ENCODE data around the gene PLIN5.
"Not testable (repeated sequence)": the region's sequence is repeated elsewhere in the genome, so short reads cannot be mapped to it uniquely, and the experiment has no call there.

The PLIN5 gene

DNA sequence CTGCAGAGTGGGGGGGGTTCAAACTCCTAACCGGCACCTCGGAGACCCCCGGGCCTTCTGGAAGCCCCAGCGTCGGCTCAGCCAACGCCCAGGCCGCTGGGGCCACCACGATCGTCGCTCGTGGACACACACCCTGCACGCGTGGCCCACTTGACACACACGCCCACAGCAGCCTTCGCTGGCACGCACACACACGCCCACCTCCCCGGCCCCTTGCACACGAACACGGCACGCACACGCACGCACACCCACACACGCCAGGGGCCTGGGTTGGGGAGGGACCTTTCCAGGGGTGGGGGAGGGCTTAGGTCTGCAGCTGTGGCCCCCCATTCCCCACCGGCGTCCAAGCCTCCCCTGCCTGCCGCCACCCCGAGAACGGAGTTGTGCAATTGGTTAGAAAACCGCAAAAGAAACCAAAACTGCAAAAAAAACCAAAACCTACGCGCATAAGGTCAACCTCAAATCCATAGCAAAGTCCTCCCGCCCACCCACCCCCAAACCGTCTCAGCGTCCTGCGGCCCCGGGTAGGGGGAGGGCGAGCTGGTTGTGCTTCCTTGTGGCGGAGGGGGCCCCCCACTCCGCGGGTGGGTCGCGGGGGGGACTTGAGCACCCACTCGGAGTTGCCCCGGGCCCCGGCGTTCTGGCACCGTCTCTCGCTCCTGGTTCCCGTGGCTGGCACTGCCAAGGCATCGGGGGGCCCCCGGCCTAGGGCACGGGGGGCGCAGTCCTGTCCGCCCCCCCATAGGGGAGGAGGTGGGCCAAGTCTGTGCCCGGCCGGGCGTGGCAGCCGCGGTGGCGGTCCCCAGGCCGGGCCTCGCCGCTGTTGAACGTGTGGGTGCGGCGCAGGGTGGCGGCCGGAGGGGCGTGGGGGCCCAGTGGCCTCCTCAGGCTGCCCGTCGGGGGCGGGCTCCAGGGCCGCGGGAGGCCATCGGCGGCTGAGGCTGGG, 8.1 kb upstream of the PLIN5 start:
- DNase-seq: no peak

DNA sequence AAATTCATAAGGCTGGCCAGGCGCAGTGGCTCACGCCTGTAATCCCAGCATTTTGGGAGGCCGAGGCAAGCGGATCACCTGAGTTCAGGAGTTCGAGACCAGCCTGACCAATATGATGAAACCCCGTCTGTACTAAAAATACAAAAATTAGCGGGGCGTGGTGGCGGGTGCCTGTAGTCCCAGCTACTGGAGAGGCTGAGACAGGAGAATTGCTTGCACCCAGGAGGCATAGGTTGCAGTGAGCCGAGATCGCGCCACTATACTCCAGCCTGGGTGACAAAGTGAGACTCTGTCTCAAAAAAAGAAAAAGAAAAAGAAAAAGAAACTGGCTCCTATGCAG, 6.8 kb upstream of the PLIN5 start:
- not testable (repeated sequence) for DNase-seq

DNA sequence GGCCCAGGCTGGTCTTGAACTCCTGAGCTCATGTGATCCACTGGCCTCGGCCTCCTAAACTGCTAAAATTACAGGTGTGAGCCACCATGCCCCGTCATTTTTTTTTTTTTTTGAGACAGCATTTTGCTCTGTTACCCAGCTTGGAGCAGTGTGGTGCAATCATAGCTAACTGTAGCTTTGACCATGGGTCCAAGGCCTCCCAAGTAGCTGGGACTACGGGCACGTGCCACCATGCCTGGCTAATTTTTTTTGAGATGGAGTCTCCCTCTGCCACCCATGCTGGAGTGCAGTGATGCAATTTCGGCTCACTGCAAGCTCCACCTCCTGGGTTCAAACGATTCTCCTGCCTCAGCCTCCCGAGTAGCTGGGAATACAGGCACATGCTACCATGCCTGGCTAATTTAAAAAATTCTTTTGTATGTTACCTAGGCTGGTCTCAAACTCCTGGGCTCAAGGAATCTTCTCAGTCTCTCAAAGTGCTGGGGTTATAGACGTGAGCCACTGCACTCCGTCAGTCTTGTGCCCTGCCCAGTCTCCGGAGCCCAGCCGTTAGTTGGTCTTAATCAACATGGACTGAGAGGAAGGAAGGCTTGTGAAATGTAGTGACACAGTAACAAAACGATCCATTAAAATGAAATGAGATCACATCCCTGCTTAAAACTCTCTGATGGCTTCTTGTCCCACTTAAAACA, 6.2 kb upstream of the PLIN5 start:
- no peak for DNase-seq

DNA sequence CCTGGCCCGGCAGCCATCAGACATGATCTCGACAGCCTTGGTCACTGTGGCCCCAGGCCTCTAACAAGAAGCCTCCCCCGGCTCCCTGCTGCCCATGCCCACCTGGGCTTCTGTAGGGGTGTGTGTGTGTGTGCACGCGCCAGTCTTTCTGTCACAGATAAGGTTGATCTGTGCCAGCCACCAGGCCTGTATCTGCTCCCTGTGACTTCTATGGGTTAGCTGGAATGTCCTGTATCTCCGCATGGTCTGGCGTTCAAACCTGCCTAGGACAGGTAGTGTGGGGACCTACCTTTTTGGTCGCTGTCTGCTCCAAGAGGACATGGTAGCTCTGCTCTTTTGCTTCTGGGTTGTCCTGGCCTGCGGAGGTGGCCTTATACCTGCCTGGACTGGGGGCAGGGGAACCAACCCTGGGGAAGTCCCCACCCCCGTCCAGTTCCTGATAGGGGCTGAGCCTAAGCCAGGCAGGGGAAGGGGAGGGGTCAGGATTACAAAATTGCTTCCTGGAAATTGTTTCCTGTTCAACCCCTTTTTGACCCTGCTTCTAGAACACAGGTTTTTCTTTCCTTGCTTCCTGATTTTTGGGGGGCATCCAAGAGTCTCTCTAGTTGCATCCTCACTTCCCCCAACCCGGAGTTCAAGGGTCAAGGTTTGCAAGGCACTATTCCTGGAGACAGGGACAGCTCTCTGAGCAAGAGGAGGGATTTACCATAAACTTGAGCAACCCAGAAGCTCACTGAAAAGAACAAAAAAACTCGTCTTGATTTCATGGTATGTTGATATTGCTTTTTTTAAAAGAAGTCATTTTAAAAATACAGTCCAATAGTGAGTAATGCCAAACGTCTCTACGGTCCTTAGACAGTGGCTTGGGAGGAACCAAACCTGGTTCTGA, 4.9 kb upstream of the PLIN5 start, which contains the start of gene LRG1:
LRG1 (minus strand) TSS at position 344 of the 889 bp plus-strand sequence; CDS start at position 321, 23 bp downstream.
- DNase-seq: no peak

DNA sequence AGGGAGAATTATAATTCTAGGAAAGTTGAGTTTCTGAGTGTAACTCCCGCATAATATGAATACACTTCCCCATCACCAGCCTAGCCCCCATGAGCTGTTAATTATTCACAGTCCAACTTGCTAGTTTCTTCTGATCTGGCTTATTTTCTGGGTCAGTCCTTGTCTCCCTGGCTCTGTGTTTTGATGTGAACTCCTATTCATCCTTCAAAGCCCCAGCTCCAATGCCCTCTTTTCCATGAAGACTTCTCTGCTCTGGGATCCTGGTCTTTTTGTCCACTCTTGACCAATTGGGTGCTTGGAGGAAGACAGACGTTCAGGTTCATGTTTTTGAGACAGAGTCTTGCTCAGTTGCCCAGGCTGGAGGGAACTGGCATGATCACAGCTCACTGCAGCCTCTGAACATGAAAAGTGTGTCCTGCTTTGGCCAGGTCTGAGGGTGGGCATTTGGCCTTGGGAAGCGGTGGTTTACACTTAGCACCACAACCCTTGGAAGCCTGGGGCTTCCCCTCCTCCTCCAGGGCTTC, 4.2 kb upstream of the PLIN5 start:
- no peak for DNase-seq

DNA sequence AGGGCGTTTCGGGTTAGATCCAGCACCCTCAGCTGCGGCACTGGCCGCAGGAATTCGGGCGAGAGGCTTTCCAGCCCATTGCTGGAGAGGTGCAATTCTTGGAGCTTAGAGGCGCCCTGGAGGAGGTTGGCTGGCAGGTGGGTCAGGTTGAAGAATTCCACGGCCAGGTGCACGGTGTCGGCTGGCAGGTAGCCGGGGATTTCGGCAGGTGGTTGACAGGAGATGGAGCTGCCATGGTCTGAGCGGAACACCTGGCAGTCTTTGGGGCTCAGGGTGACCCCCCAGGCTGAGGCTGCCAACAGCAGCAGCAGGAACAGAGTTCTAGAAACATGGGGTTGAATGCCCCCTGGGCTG, 3.6 kb upstream of the PLIN5 start:
- no peak for DNase-seq

DNA sequence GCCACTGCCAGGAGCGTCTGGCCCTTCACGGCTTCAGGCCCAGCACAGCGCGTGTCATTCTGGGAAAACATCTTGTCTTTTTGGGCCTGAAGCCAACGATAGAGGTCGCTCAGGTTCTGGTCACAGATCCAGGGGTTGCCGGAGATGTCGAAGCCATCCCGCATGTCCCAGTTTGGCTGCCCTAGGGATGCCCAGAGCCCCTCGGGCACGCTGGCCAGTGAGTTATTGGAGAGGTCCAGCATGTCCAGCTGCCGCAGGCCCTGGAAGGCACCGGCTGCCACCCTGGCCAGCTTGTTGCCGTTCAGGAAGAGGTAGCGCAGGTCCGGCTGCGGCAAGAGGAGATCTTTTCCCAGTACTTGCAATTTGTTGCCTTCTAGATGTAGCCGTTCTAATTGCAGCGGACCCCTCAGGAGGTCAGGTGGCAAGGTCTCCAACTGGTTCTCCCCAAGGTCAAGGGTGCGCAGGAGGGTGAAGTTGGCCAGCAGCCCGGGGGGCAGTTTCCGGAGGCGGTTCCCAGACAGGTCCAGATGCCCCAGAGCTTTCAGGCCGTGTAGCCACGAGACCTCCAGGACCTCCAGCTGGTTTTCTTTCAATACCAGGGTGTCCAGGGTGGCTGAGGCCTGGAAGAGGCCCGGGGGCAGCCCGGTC, 3.1 kb upstream of the PLIN5 start:
- no peak for DNase-seq

DNA sequence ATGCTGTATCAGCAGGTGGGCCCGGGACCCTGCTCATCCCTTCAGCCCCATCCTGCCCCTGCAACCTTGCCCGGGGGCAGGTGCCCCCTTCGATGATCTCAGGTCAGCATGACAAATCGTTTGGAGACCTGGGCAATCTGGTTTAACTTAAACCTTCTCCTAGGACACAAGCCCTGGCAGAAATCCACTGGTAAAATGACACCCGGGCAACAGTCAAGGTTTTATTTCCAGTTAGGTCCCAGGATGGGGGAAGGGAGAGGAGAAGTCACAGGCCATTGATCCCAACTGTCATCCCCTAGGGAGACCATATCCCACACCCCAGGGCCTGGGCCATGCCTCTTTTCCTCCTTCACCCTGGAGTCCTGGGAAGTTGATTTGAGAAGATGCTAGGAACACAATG, 1.8 kb upstream of the PLIN5 start:
- DNase-seq: no peak

DNA sequence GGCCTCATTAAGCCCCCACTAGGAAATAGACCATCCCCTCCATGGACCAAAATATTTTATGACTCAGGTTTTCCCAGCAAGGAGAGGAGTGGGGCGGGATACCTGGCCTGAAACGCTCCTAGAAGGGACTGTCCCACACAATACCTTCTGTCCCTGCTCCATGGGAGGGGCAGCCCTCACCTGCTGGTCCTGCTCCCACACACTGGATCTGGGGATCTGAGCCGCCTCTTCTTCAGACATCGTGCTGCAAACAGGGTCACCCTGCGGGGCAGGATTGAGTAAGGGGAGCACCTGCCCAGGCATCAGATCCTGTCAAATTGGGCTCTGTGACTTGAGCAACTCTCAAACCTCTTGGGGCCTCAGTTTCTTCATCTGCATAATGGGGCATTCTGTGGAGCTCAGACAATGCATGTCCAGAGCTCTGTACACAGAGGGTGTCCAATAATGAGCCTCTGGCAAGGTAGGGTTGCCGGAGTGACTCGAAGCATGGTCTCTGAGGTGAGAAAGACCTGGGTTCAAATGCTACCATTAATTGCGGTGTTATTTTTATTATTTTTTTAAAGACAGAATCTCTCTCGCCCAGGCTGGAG, 1.1 kb downstream of the PLIN5 start:
- no peak for DNase-seq

DNA sequence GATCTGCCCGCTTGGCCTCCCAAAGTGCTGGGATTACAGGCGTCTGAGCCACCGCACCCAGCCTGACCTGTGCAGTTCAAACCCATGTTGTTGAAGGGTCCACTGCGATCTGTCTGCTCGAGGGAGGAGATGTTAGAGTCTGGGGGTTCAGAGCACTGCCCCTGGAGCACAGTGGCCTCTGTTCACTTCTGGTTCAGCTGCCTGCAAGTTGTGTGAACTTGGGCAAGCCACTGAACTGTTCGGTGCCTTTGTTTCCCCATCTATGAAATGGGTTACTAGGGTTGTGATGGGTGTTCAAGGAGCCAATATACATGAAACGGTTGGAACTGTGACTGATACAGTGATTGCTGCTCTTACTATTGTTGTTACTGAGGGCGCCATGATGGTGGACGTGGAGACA, 1.7 kb downstream of the PLIN5 start:
- no peak for DNase-seq

DNA sequence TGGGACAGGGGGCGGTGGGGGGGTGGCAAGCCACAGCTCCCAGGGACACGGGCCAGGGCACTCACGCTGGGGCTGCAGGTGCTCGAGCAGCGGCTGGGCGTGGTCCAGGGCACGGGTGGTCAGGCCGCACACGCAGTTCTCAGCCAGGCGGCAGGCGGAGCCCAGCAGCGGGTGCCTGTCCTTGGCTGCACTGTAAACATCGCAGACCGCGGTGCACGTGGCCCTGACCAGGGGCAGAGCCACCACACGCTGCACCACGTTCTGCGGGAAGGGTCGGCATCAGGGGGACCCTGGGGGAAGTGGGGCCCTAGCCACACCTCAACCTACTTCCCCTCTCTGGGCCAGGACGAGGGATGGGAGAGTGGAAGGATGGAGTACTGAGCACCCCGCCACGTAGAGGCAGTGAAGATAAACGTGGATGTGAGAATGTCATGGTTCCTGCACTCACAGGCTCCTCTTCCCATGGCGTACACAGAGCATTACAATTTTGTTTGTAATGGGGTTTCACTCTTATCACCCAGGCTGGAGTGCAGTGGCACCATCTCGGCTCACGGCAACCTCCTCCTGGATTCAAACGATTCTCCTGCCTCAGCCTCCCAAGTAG, 3.4 kb downstream of the PLIN5 start:
- DNase-seq: no peak

DNA sequence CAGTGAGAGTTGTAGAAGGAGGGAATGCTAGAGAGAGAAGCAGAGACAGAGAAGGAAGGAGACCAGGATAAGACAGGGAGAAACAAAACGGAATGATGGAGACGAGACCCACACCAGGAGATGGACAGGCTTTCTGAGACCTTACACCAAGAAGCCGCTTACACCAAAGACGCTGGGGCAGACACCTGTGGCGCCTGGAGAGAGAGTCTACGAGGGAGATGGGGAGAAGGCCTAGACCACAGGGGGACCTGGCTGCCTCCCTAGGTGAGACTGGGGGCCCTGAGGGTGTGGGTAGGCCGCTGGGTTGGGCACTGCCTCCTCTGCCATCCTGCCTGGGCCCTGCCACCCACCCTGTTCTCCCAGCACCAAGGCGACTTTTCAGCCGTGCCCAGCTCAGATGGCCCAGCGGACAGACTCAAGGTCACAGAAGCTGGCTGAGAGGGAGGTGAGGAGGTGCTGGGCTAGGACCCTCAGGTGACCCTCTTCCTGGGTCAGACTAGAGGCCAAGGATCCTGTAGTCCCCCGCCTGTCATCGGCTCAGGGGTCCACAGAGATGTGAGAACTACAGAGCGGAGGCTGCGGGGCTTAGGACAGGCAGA, 5.0 kb downstream of the PLIN5 start:
- no peak for DNase-seq

DNA sequence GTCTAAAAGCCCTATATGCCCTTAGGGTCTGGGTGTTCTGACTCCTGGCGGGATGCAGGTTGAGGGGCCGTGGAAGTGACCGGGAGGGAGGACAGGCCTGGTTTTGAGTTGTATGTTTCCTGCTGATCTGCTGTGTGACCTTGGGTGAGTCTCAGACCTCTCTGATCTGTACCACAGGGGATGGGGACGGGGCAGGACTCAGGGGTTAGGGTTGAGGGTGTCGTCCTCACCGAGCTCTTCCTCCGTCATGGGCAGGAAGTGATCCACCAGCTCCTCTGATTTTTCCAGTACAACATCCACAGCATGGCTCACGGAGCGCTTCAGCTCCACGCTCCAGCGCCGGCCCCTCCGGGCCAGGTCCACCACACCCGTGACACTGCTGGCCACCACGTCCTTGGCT, 6.2 kb downstream of the PLIN5 start:
- DNase-seq: no peak

DNA sequence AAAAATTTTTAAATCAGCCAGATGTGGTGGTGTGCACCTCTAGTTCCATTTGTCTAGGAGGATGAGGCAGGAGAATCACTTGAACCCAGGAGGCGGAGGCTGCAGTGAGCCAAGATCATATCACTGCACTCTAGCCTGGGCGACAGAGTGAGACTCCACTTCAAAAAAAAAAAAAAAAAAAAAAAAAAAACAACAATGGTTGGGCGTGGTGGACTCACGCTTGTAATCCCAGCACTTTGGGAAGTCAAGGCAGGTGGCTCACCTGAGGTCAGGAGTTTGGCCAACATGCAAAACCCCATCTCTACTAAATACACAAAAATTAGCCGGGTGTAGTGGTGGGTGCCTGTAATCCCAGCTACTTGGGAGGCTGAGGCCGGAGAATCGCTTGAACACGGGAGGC, 7.6 kb downstream of the PLIN5 start:
- not testable (repeated sequence) for DNase-seq

DNA sequence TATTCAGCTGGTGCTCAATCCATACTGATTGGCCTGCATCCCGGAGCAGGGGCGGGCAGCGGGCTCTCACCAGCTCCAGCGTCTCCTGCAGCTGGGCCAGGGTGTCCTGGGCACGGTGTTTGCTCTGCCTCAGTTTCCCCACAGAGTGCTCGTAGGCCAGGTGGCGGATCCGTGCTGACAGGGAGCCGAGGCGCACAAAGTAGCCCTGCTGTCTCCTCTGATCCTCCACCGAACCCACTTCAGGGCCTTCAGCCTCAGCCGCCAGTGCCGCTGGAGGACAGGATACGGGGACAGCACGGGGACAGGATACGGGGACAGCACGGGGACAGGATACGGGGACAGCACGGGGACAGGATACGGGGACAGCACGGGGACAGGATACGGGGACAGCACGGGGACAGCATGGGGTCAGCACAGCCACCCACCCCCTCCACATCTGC, 9.4 kb downstream of the PLIN5 start:
- DNase-seq: no peak

DNA sequence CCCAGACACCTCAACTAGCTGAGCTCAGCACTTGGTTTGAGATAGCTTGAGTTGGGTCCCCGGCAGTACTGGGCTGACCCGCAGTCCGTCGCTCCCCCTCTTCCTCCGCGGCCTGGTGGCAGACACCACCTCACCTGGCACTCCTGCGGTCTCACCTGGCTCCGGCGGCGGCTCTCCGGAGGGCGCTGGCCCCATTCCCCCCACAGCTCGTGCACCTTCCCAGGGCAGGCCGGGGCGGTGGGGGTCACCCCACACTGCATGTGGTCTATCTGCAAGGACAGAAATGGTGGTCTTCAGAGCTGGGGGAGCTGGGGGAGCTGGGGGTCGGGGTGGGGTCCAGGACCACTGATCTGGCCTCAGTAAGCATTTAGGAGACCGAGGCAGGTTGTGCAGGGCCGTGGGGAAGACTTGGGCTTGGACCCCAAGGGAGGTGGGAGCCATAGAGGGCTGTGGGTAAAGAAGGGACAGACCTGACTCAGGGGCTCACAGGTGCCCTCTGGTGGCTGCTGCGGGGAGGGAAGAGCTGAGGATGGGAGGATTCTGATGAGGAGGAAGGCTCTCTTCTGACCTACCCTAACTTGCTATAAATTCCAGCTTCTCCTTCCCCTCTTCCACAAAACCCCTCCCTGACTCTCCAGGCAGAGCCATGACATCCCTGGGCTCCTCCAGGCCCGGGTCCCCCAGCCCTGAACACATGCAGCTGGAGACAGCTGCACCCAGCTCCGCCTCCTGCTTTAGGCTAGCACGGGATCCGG, 10.0 kb downstream of the PLIN5 start:
- peak; percentile 52 for DNase-seq

DNA sequence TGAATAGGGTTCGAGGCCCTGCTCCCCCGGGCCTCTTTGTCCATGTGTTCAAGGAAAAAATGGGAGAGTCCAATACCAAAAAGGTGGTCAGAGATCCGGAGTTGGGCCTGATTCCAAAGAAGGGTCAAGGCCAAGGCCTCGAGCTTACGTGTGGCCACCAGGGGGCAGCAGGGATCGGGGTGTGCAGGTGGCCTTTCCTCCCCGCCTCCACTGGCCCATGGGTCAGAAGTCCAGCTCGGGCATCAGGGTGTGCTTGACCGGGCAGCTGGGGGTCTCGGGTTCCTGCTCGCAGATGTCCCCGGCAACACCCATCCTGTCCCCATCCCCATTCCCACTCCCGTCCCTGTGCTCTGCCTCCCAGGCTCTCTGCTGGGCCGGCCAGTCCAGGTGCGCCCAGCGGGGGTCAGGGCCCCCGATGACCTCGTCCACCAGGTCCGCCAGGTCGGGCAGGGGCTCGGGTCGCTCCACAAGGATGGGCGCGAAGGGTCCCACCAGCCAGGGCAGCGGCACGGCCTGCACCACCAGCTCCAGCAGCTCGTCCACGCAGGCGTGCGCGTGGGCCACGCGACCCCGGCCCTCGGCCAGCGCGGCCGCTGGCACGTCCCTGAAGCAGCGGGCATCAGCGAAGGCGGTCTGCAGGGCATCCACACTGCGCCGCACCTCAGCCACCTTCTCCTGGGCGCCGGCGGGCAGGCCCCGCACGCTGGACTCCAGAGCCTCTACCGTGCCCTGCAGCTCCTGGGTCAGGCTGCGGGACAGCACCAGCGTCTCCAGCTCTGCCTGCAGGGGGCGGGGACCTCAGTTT, 11.5 kb downstream of the PLIN5 start:
- DNase-seq: no peak

DNA sequence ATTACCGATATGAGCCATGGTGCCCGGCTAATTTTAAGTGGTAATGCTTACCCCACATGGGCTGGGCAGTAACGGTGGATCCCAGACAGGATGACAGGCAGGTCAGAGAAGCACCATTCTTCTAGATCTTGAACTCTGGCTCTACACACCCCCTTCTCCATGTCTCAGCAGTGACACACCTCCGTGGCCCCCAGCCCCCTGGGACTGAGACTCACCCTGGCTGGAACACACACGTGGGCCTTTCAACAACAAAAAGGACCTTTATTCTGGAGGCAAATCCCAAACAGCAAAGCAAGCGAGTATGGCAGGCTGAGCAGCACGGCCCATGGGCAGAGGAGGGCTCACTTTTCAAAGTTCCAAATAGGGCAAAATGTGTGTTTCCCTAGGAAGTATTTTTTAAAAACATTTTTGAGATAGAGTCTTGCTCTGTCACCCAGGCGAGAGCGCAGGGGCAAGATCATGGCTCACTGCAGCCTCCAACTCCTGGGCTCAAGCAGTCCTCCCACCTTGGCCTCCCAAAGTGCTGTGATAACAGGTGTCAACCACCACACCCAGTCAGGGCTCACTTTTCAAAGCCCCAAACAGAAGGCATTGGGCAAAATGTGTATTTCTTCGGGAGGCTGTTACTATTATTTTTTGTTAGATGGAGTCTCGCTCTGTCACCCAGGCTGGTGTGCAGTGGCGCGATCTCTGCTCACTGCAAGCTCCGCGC, 12.6 kb downstream of the PLIN5 start:
- DNase-seq: no peak

DNA sequence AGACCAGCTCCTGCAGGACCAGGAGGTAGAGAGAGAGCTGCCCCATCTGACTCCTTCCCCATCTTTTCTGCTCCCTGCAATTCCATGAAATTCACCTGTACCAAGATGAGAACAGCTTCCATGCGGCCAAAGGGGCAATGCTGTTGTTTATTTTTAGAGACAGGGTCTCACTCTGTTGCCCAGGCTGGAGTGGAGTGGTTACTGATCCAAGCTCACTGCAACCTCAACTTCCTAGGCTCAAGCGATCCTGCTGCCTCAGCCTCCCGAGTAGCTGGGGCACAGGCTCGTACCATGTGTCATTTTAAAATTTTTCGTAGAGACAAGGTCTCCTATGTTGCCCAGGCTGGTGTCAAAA, 13.2 kb downstream of the PLIN5 start:
- DNase-seq: no peak

Data from CD4-positive, alpha-beta T cell treated with Interleukin-4 for 4 hours (primary cell).